ENCODE data around the gene BCO1. TPM values are rescaled to one million over a fixed set of nuclear protein-coding genes. Genes with fewer than 3 reads are reported as not detected.

BCO1 gene
- total and polyA plus RNA-seq, 2 of the 4 experiments (the other 2 are of a cell fraction) = not detected

DNA sequence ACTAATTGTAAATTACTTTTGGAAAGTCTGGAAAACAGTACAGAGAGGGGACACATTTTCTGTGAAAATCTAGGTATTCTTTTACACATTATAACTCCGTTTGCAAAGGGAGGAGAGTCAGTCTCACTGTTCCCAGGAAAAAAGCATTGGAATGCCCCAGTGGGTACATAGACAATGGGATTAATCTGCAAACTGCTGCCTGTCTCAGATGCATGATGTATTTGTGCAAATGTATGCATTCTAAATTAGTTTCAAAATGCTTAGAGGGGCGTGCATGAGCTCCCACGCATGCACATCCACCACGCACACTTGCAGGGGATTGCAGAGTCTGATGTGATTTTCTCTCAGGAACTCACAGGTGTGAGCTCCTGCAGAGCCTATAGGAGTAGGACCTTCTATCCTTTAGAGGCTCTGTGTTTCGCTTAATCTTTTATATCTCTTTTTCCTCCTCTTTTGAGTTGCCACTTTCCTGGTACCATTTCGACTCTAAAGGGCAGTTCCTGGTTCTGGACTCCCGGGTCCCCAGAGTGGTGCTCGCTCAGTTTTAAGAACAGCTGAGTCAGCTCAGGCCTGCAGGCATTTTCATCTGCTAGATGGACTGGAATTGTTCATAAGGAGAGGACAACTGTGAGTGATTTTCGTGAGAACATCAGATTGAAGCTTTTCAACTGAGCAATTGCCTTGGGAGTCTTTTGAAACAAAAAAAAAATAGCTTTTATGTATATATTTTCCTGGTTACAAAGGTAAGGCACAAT, 1.1 kb downstream of the BCO1 start:
- no peaks in the 10 kb centered on the region; the same call in 1 of the 2 replicates for H3K27me3 ChIP-seq (ENCODE audit: control insufficient read depth, insufficient read depth, low read length)
- no peak overlapping the region for H3K4me2 ChIP-seq (ENCODE audit: low read depth, low read length)
- no peak overlapping the region for H3K4me3 ChIP-seq (ENCODE audit: insufficient read depth, low read depth, low read length)
- H4K91ac ChIP-seq (ENCODE audit: insufficient read depth, low read depth, low read length) = no peak overlapping the region
- no peaks in the 10 kb centered on the region for H3K36me3 ChIP-seq (ENCODE audit: control insufficient read depth, insufficient read depth, low read length)
- H3K14ac ChIP-seq (replicated peaks; ENCODE audit: low read depth, low read length) = no peak overlapping the region
- no peak overlapping the region for H3K27ac ChIP-seq (ENCODE audit: insufficient read depth, low read length)
- dilution Hi-C loops (cut with HindIII; ENCODE audit: low sequenced_read_pairs, unreplicated experiment) (no loop called here), intact Hi-C loops (cut with micrococcal nuclease) (loop anchor here (10.0 kb wide), 1 partner anchor 75 kb away; the partner anchor contains the start of gene GAN), in situ Hi-C loops (cut with MboI; ENCODE audit: low sequenced_read_pairs) (no loop called here)
- BruUV-seq (replicated peaks) = no TSS peak
- H2AFZ ChIP-seq (replicated peaks; ENCODE audit: low read length, poor library complexity) = no peak overlapping the region
- CTCF ChIA-PET = interaction anchor here (1.1 kb wide), 1 partner anchor 9 kb away, joined by 5 read pairs; no protein-coding TSS in a partner anchor
- no peak overlapping the region for H4K8ac ChIP-seq (ENCODE audit: low read depth in 2 of 2, low read length in 2 of 2)
- no peak overlapping the region for H3K56ac ChIP-seq (ENCODE audit: extremely low read depth, insufficient read depth, low read length)
- POLR2A ChIA-PET (ENCODE audit: unreplicated experiment) = interaction anchor here (0.6 kb wide), 1 partner anchor 17 kb away, joined by 3 read pairs; no protein-coding TSS in a partner anchor
- no peak overlapping the region for H2BK5ac ChIP-seq (ENCODE audit: low read depth, low read length, poor library complexity, severe bottlenecking)
- H2BK20ac ChIP-seq (ENCODE audit: low read depth, low read length) = no peak overlapping the region
- ATAC-seq (ENCODE audit: low read depth) (no peak), DNase-seq (no peak)
- H3K79me1 ChIP-seq (ENCODE audit: low read depth in 1 of 2, low read length in 2 of 2) = no peaks in the 10 kb centered on the region
- H3K18ac ChIP-seq (ENCODE audit: low read depth, low read length) = no peak overlapping the region
- H3K23ac ChIP-seq (ENCODE audit: low read depth, low read length) = no peak overlapping the region
- WGBS, 2 experiments (ENCODE audit: extremely low coverage in 2 of 2, insufficient read length in 1 of 2) = no CpG with 5 or more reads among the region's 9 CpGs
- H4K5ac ChIP-seq (ENCODE audit: low read depth, low read length) = no peak overlapping the region
- no peaks in the 10 kb centered on the region for H3K9me1 ChIP-seq (ENCODE audit: insufficient read depth, low read length)
- H4K20me1 ChIP-seq (ENCODE audit: insufficient read depth, low read length) = no peaks in the 10 kb centered on the region
- H3K9ac ChIP-seq (ENCODE audit: low read depth, low read length) = no peak overlapping the region
- H2BK120ac ChIP-seq (ENCODE audit: low read depth, low read length) = no peak overlapping the region
- no peaks in the 10 kb centered on the region for H3K4me1 ChIP-seq (ENCODE audit: control insufficient read depth, insufficient read depth, low read length)
- no peak overlapping the region for H2AK9ac ChIP-seq (replicated peaks; ENCODE audit: low read depth, low read length, poor library complexity)
- no peak overlapping the region for H2BK15ac ChIP-seq (ENCODE audit: low read depth, low read length)
- no peak overlapping the region for H2AK5ac ChIP-seq (ENCODE audit: low read depth, low read length)
- peak; percentile 44 for TF ChIP-seq MAFK (IDR thresholded peaks at IDR 0.05; ENCODE audit: low read depth, low read length)
- TF ChIP-seq NFE2L2 (IDR thresholded peaks at IDR 0.05; ENCODE audit: low read depth, low read length) = no peak
- no peaks in the 10 kb centered on the region for H3K9me3 ChIP-seq (ENCODE audit: control insufficient read depth, insufficient read depth, low read length)
- H3K4ac ChIP-seq (ENCODE audit: low read depth, low read length) = no peak overlapping the region

Measured in IMR-90 (cell line).